Endodermal cell (in vitro differentiated cells): Measurements from ENCODE around the gene HSF2BP. TPM values are rescaled to one million over a fixed set of nuclear protein-coding genes. Genes with fewer than 3 reads are reported as not detected.
"Not testable (repeated sequence)": the region's sequence is repeated elsewhere in the genome, so short reads cannot be mapped to it uniquely, and the experiment has no call there.

ENCODE experiments used
- DNase-seq: peaks from one replicate; pipeline ENCODE4 v3.0.0-alpha.2; 2017
- H3K27ac ChIP-seq: 2 replicates; pipeline ENCODE4 v1.5.1; 2013; ENCODE audit warnings: mild to moderate bottlenecking, low read depth, low read length, moderate library complexity
- H3K27me3 ChIP-seq: 2 replicates; pipeline ENCODE4 v1.6.1; 2013; ENCODE audit warnings: mild to moderate bottlenecking, low read length, moderate library complexity; ENCODE audit not compliant: insufficient read depth, control insufficient read depth, poor library complexity, severe bottlenecking
- H3K36me3 ChIP-seq: 2 replicates; pipeline ENCODE4 v1.7.0; 2013; ENCODE audit warnings: mild to moderate bottlenecking, low read length, moderate library complexity; ENCODE audit not compliant: control insufficient read depth, insufficient read depth
- H3K4me1 ChIP-seq: one replicate; pipeline ENCODE4 v1.7.0; 2013; ENCODE audit warnings: low read length; ENCODE audit not compliant: control insufficient read depth, insufficient read depth
- H3K4me3 ChIP-seq: 2 replicates; pipeline ENCODE4 v1.5.1; 2013; ENCODE audit warnings: mild to moderate bottlenecking, low read length, moderate library complexity
- H3K9ac ChIP-seq: 2 replicates; pipeline ENCODE4 v1.6.1; 2013; ENCODE audit warnings: mild to moderate bottlenecking, low read length, moderate library complexity; ENCODE audit not compliant: poor library complexity, severe bottlenecking; ENCODE audit errors: extremely low read depth
- H3K9me3 ChIP-seq: 2 replicates; pipeline ENCODE4 v1.6.1; 2013; ENCODE audit warnings: mild to moderate bottlenecking, low read length, moderate library complexity; ENCODE audit not compliant: control insufficient read depth
- H3K27ac Mint-ChIP-seq: 2 replicates; pipeline ENCODE4 v1.8.0; 2020; ENCODE audit warnings: mixed read lengths
- H3K27me3 Mint-ChIP-seq: 2 replicates; pipeline ENCODE4 v1.8.0; 2021; ENCODE audit warnings: mild to moderate bottlenecking, mixed read lengths; ENCODE audit not compliant: insufficient read depth
- H3K36me3 Mint-ChIP-seq: 2 replicates; pipeline ENCODE4 v1.8.0; 2020; ENCODE audit warnings: low read depth, mixed read lengths
- H3K4me1 Mint-ChIP-seq: 2 replicates; pipeline ENCODE4 v1.8.0; 2020; ENCODE audit warnings: mixed read lengths
- H3K4me3 Mint-ChIP-seq: 2 replicates; pipeline ENCODE4 v1.8.0; 2020; ENCODE audit warnings: mild to moderate bottlenecking, moderate library complexity, mixed read lengths
- H3K9me3 Mint-ChIP-seq: 2 replicates; pipeline ENCODE4 v1.8.0; 2020; ENCODE audit warnings: mild to moderate bottlenecking, mixed read lengths
- WGBS, 2 experiments: methylation state at CpG; one replicate each; pipeline versions ENCODE4 v1.1.5 to v1.1.7; 2013; ENCODE audit warnings: missing lambda C conversion rate in 2 of 2, mixed read lengths in 1 of 2; ENCODE audit not compliant: insufficient coverage in 1 of 2, insufficient read length in 1 of 2; 5-methylcytosine and 5-hydroxymethylcytosine counted together
- microRNA-seq: library from miRNA; unstranded; fragments of <30 nt; microRNA quantifications from one replicate; pipeline ENCODE4 v1.2.0, GENCODE V29; 2020; ENCODE audit warnings: borderline microRNAs expressed
- total RNA-seq, 2 donors: library from RNA; stranded (reverse); fragmentation: NEBNext Ultra II Directional in 1 of 2; extraction: Animal tissue kit (Norgen Biotek cat#: 25700) in 1 of 2; gene quantifications; 2 replicates in 1 of 2; 3 replicates in 1 of 2; pipeline ENCODE4 v1.2.1, GENCODE V29; 2021

The HSF2BP gene
- total RNA-seq, 2 donors from 2014 or later, result 1.7 to 1.9 TPM

DNA sequence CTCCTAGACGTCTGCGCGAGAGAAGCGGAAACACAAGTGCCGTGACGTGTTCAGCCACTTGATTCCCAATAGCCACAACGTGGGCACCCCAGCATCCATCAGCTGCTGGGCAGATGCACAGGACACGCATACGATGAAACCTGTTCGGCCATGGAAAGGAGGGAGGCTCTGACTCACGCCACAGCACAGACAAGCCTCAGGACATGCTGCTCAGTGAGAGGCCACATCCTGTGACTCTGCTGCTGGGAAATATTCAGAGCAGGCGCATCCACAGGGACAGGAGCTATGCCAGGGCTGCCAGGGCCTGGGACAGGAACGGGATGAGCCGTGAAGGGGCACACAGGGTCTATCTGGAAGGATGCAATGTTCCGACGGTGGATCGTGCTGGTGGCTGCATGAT lies 171.1 kb downstream of the HSF2BP start:
- H3K4me3 ChIP-seq, H3K4me1 ChIP-seq, H3K27ac ChIP-seq, H3K9me3 ChIP-seq, H3K9me3 Mint-ChIP-seq, DNase-seq, H3K27me3 ChIP-seq, H3K36me3 ChIP-seq, H3K9ac ChIP-seq, H3K27me3 Mint-ChIP-seq, H3K36me3 Mint-ChIP-seq, H3K4me1 Mint-ChIP-seq, H3K4me3 Mint-ChIP-seq, H3K27ac Mint-ChIP-seq: not testable (repeated sequence)
- no CpG with 5 or more reads among the region's 17 CpGs for WGBS, 2 experiments

DNA sequence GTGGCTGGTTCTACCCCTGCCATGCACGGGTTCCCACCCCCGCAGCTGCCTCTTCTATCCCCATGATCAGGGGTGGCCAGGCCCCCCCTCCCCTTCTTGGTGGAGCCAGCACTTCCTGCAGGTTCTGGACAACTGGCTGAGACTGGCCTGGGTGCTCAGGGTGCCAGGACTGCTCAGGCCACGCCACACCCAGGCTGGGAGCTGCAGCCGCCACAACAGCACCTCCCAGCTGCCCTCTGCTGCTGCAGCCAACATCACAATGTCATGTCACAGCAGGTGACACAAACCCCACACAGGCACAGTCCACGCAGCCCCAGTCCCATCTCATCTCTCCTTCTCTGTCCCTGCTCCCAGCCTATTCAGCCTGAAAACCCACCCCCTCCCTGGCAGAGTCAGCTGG lies 173.2 kb downstream of the HSF2BP start:
- not testable (repeated sequence) for H3K27me3 Mint-ChIP-seq, H3K9me3 ChIP-seq, H3K27ac Mint-ChIP-seq, DNase-seq, H3K36me3 Mint-ChIP-seq, H3K9ac ChIP-seq, H3K27ac ChIP-seq, H3K4me3 Mint-ChIP-seq, H3K9me3 Mint-ChIP-seq, H3K36me3 ChIP-seq, H3K4me1 Mint-ChIP-seq, H3K4me3 ChIP-seq, H3K4me1 ChIP-seq, H3K27me3 ChIP-seq
- WGBS, 2 experiments, result no CpG with 5 or more reads among the region's 5 CpGs

GRCh38 chr21:43485016-43485415 lies 174.3 kb downstream of the HSF2BP start:
- H3K4me3 Mint-ChIP-seq, H3K4me1 Mint-ChIP-seq, H3K9me3 ChIP-seq, H3K27me3 Mint-ChIP-seq, H3K4me3 ChIP-seq, H3K27ac ChIP-seq, H3K9ac ChIP-seq, H3K27ac Mint-ChIP-seq, DNase-seq, H3K27me3 ChIP-seq, H3K4me1 ChIP-seq, H3K36me3 Mint-ChIP-seq, H3K36me3 ChIP-seq, H3K9me3 Mint-ChIP-seq: not testable (repeated sequence)
- no CpG with 5 or more reads among the region's 25 CpGs for WGBS, 2 experiments

DNA sequence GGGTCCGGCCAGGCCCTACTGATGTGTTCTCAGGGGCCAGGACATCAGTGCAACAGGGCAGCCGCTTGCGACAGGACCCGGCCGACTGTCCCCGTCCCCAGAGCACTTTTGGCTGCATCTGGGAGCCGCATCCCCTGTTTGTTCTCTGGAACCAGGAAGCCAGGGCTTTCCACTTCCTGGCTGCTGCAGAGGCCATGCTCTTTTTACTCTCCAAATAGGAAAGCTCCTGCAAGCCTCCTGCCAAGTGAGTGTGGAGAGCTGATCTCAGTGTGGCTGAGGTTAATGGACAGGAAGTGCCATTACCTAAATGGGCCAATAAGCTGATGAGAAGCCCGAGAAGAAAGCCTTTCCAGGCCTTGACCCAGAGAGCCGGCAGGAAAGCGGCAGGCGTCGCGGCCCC lies 180.1 kb downstream of the HSF2BP start:
- H3K36me3 ChIP-seq, H3K27ac Mint-ChIP-seq, H3K4me3 ChIP-seq, H3K9me3 ChIP-seq, H3K27ac ChIP-seq, H3K4me1 Mint-ChIP-seq, H3K4me1 ChIP-seq, H3K4me3 Mint-ChIP-seq, H3K27me3 ChIP-seq, DNase-seq, H3K9me3 Mint-ChIP-seq, H3K27me3 Mint-ChIP-seq, H3K9ac ChIP-seq, H3K36me3 Mint-ChIP-seq: not testable (repeated sequence)
- WGBS, 2 experiments, result no CpG with 5 or more reads among the region's 13 CpGs

Small RNAs within 50 kb of the gene (microRNA-seq; reads per million reads assigned to microRNA genes)
- not detected for gene MIR6070

Other genes starting within 250 kb of the HSF2BP start
- gene SIK1, start 232.4 kb downstream of the HSF2BP start, total RNA-seq, result 1 to 10 TPM; 3.5 to 3.8 TPM
- gene RRP1B, start 72 bp upstream of the HSF2BP start, total RNA-seq, result 10 to 100 TPM; 44.1 to 46.0 TPM
- gene PDXK, start 59.6 kb upstream of the HSF2BP start, total RNA-seq, result 100 to 1,000 TPM in 1 of 2 donors, 10 to 100 TPM in 1; 90.9 to 105 TPM
- 10 to 100 TPM; 50.0 to 54.5 TPM for gene CSTB, start 116.8 kb upstream of the HSF2BP start, total RNA-seq
- gene RRP1, start 130.1 kb upstream of the HSF2BP start, total RNA-seq, result 10 to 100 TPM; 36.4 to 36.7 TPM
- gene AGPAT3, start 205.7 kb upstream of the HSF2BP start, total RNA-seq, result 10 to 100 TPM; 44.0 to 74.4 TPM